GM19438 (cell line): ENCODE measurements around the gene YIF1B.
"Not testable (repeated sequence)": the region's sequence is repeated elsewhere in the genome, so short reads cannot be mapped to it uniquely, and the experiment has no call there.

Experiments
- ATAC-seq: cut with Tn5 transposase; IDR thresholded peaks from one replicate; pipeline ENCODE4 v1.9.1; 2021; ENCODE audit warnings: low read depth; ENCODE audit not compliant: unreplicated experiment

YIF1B gene, protein sequence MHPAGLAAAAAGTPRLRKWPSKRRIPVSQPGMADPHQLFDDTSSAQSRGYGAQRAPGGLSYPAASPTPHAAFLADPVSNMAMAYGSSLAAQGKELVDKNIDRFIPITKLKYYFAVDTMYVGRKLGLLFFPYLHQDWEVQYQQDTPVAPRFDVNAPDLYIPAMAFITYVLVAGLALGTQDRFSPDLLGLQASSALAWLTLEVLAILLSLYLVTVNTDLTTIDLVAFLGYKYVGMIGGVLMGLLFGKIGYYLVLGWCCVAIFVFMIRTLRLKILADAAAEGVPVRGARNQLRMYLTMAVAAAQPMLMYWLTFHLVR

GRCh38 chr19:38315657-38316476, at the start of gene YIF1B:
Gene YIF1B (minus strand): TSS chr19:38315947. CDS start chr19:38315917, 30 bp downstream.
- peak; percentile 82 for ATAC-seq

GRCh38 chr19:38362946-38363688, 47.4 kb upstream of the YIF1B start:
- not testable (repeated sequence) for ATAC-seq

DNA sequence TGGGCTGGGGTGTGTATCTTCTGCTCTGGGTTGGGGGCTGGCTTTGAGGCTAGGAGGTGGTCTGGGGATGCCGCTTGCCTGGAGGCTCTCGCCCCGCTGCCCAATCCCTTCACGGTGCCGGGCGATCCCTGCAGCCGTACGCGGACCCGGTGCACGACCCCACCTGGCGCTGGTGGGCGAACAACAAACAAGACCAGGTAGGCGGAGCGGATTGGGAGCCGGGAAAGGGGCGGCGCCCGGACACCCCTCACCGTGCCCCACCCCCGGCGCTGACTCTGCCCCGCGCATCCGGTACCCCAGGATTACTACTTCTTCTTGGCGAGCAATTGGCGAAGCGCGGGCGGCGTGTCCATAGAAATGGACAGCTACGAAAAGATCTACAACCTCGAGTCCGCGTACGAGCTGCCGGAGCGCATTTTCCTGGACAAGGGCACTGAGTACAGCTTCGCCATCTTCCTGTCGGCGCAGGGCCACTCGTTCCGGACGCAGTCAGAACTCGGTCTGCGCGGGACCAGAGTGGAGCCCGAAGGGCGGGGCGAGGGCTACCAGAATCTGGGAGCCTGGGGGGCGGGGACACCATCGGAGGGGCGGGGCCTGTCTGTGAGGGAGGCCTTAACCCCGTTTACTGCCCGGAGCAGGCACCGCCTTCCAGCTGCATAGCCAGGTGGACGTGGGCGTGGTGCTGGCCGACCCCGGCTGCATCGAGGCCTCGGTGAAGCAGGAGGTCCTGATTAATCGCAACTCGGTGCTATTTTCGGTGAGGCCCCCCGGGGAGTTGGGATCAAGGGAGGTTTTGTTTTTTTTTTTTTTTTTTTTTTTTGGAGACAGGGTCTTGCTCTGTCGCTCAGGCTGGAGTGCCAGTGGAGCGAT, 46.6 kb upstream of the YIF1B start:
- peak; percentile 51 for ATAC-seq

GRCh38 chr19:38361633-38362075, 45.9 kb upstream of the YIF1B start:
- peak; percentile 43 for ATAC-seq

DNA sequence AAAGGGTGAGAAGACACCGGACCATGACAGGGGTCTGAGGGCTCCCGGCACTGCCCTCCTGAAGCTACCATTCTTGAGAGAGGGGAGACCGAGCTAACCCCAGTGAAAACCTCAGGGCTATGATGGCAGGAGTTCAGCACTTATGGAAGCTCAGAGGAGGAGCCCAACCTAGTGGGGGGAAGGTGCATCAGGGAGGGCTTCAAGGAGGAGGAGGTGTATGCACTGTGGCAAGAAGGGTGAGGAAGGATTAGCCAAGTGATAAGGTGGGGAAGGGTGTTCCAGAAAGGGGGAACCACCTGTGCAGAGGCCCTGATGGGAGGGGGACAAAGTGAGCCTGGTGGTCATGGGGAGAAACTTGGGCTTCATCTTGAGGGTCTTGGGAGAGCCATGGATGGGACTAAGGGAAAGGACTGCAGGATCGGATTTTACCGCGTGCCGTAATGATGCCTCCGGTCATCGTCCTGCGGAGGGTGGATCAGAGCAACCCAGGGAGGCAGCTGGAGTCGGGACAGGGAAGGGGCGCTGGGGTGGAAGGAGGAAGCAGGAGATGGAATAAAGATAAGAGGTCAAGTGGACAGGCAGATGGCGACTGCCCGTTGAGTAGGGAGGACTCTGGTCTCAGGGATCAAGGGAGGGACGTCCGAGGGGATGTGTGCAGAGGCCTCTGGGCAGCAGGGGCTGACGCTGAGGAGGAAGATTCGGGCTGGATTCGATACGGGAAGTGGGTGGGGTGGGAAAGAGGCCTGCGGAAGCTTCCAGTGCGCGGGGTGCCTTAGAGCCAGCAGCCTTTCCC, 45.3 kb upstream of the YIF1B start:
- ATAC-seq = no peak

DNA sequence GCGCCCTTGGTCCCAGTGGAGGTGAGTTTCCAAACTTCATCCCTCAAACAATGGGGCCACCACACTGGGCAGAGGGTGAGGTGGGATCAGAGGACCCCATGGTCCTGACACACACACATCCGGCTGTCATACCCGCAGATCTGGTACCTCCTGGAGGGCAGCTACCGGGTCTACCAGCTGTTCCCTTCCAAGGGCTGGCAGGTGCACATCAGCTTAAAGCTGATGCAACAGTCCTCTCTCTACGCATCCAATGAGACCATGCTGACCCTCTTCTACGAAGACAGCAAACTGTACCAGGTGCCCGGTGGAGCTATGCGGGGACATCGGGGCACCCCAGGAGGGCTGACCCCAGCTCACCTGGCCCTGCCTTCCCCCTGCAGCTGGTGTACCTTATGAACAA, 44.6 kb upstream of the YIF1B start:
- ATAC-seq = no peak

DNA sequence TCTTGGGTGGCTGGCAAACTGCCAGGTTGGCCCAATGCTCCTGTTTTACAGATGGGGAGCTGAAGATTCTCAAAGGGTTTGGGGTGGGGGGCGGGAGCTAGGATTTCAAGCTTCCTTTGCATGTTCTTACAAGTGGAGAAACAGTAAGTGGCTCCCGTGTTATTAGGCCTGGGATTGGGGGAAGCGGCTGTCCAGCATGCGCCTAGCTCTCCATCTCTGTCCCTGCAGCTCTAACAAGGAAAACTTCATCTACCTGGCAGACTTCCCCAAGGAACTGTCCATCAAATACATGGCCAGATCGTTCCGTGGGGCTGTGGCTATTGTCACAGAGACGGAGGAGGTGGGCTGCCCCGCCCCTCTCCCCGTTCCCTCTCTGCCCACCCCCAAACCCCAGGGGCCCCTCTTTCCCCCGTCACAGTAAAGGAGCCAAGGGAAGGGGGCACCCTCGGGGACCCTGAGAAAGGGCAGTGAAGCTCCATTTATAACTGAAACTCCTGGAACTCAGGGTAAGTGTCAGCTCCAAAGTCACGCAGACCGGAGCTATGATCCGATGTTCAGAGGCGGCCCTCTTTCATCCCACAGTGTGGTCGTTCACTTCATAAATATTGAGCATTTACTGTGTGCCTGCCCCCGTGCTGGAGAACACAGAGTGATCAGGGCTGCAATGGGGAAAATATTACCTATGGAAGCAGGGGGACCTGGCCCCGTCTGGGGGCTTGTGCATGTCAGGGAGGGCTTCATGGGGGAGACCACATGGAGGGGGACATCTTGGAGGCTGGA, 43.7 kb upstream of the YIF1B start:
- no peak for ATAC-seq

DNA sequence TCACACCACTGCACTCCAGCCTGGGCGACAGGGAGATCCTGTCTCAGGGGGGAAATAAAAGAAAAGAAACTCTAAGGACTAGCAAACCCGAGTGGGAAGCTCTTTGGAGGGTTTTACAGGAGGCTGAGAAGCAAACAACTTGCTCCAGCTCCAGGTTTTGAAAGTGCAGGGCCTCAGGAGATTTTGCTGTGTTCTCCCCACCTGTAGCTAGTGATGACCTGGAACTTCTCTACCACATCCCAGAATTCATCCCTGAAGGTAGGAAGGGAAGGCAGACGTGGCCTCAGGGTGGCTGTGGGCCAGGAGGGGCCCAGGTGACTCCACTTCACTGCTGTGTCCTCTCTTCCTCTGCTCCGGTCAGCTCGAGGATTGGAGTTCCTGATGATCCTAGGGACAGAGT, 42.3 kb upstream of the YIF1B start:
- no peak for ATAC-seq

DNA sequence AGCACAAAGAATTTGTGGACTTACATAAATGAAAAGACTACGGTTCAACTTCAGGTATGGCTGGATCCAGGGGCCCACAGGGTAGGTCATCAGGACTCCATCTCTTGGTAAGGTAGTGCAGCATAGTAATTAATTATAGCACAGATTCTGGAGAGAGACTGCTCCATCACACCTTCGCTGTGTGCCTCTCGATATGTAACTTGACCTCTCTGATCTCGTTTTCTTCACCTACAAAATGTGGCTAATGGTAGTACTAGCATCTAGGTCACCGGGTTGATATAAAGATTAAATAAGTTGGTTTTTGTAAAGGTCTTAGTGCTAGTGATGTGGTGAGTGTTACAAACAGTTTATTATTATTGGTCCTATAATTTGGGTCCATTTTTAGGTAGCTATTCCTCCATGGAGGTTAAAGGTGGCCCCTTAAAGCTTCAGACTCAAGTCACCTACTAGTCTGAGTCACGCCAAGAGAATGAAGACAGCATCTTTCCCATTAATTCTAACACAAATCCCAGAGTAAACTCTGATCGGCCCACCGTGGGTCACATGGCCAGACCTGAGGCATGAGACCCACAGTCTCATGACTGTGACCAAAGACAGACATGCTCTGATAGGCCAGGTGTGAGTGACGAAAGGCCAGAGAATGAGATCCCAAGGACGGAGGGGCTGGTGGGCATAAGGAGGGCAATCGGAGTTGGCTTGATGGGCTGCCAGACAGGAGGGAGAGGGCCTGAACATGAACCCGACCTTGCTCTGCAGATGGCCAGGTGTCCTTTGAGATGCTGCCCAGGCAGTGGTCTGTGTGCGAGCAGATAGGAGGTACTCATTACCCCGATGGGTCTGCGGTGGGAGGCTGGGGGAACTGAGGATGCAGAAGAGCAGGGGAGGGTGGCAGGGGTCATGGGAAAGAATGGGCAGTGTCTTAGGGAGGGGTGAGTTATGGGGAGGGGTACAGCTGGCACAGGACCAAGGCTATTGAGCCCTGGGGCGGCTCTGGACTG, 40.3 kb upstream of the YIF1B start:
- ATAC-seq = no peak

DNA sequence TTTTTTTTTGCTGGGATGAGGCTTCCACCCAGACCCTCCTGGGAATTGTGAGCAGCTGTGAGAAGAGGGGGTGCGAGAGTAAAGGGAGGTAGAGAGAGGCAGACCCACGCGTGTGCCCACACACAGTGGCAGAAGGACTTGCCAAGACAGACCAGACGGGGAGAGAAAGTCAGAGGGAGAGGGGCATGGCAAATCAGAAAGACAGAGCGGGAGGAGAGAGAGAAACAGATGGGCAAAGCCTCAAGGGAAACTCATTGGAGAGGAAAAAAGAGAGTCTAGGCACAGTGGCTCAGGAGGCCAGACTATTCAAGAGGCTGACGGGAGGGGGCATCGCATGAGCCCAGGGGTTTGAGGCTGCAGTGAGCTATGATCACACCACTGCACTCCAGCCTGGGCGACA, 36.9 kb upstream of the YIF1B start:
- ATAC-seq = no peak

DNA sequence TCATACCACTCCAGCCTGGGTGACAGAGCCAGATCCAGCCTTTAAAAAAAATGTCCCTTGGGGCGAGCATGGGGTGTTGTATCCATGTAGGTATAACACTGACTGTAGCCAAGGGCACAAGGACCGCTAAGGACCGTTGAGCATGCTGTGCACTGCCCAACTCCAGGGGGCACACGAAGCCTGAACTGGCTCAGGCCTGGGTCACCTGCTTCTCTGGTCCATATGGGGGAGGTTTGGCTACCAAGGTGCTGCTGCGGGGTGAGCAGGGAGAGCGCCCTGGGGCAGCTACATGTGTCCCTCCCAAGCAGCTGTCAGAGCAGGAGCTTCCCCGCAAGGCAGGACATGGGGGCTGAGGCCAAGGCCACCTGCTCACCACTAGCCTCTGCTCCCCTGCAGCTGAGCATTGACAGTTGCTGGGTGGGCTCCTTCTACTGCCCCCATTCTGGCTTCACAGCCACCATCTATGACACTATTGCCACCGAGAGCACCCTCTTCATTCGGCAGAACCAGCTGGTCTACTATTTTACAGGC, 36.2 kb upstream of the YIF1B start:
- ATAC-seq = no peak

- ATAC-seq = no peak
These were observed 35.1 kb upstream of the YIF1B start for GRCh38 chr19:38350883-38351282.

GRCh38 chr19:38346837-38347236, 31.1 kb upstream of the YIF1B start:
- ATAC-seq = no peak

- ATAC-seq = no peak
These were observed 25.2 kb upstream of the YIF1B start for GRCh38 chr19:38340927-38341326.

DNA sequence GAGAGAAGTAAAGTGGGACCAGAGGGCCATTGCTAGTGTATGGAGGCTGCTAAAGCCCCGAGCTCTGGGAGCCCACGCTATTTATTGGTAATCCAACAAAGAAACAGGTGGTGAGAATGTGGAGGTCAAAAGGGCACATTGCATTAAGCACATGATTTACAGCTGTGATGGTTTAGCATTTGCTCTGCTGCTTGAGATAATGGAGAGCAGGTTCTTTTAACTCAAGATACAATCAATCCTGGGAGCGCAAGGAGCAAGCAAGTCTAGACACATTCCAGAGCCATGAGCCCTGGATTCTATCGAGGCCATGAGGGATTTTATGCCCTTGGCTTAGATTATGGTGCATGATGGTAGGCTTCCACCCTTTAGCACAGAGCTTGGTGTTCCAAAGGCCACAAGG, 23.3 kb upstream of the YIF1B start:
- ATAC-seq = not testable (repeated sequence)

DNA sequence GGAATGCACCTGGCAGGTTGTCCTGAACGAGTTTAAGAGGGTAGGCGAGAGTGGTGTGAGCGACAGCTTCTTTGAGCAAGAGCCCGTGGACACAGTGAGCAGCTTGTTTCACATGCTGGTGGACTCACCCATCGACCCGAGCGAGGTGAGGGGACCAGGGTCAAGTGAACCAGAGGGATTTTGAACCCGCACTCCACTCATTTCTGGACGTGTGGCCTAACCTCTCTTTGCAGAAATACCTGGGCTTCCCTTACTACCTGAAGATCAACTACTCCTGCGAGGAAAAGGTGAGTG, 21.6 kb upstream of the YIF1B start:
- no peak for ATAC-seq

- ATAC-seq = peak; percentile 43
These were observed 21.1 kb upstream of the YIF1B start for GRCh38 chr19:38336638-38337359.
